GM21367 (cell line): ENCODE measurements around the gene AGPAT1.
A peak's percentile ranks its signal among the peaks of the same experiment; 100 is the strongest.
"Not testable (repeated sequence)": the region's sequence is repeated elsewhere in the genome, so short reads cannot be mapped to it uniquely, and the experiment has no call there.

Experiments used
- ATAC-seq: cut with Tn5 transposase; IDR thresholded peaks from one replicate; pipeline ENCODE4 v1.9.1; 2021; ENCODE audit not compliant: unreplicated experiment

Gene AGPAT1

DNA sequence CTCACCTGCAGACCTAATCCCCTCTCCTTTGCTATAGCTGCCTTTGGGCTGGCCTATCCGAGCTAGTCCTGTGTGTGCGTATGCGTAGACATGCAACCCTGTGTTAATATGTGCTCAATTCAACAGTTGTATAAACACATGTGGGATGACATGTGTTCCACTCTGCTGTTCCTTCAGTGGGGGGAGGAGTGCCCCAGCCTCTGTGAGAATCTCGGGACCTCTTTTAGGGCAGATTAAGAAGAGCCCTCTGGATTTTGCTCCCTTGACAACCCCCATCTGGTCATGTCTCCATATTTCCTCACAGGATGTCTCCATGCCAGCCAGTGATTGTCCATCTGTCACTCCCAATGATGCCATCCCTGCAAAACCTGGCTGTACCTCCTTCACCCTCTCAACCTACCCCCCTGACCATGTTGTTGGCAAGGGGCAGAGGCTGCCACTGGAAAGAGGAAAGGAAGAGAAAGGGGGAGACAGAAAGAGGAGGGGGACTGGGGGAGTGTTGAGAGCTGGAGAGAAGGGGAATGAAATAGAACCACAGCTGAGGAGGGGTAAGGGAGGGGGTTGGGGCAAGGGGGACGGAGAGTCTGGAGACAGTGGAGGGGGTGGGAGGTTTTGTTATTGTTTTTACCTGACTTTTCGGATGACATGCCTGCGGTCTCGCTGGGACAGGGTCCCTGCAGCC lies 24.6 kb downstream of the AGPAT1 start:
- ATAC-seq: no peak

DNA sequence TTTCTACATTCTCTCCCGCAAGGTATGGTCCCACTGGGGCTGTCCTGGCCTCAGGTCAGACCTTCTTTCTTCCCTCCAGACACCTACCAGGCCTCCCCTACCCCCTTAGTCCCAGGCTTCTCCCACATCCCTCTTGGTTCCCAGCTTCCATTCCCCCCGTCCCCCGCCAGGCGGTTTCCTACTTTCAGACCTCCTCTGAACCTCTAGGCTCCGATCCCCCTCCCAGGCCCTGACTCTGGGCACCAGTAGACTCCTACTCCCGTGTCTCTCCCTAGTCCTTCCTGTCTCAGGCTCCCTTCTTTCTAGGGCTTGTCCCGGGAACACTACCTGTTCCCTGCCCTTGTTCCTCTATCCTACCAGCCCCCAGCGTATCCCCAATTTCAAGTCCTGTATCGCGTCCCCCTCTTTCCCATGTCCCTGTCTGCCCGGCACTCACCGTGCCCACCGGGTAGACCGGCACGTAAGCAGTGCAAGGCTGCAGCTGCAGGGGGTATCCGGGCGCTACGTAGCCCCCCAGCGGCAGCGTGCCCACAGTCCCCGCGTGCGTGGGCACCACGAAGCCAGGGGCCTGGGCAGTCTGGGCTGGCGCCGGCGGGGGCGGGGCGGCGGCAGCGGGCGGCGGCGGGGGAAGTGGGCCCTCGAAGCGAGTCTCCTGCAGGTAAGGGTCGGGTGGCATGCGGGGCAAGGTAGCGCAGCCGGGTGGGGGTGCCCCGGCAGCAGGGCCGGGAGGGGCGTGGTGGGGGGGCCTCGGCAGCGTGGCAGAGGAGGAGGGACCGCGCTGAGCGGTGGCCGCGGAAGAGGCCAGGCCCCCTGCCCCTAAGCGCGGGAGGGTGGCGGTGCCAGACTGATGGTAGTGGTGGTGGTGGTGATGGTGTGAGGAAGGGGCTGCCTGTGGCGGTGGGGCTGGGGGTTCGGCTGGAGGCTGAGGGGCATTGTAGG lies 25.7 kb downstream of the AGPAT1 start:
- no peak for ATAC-seq

DNA sequence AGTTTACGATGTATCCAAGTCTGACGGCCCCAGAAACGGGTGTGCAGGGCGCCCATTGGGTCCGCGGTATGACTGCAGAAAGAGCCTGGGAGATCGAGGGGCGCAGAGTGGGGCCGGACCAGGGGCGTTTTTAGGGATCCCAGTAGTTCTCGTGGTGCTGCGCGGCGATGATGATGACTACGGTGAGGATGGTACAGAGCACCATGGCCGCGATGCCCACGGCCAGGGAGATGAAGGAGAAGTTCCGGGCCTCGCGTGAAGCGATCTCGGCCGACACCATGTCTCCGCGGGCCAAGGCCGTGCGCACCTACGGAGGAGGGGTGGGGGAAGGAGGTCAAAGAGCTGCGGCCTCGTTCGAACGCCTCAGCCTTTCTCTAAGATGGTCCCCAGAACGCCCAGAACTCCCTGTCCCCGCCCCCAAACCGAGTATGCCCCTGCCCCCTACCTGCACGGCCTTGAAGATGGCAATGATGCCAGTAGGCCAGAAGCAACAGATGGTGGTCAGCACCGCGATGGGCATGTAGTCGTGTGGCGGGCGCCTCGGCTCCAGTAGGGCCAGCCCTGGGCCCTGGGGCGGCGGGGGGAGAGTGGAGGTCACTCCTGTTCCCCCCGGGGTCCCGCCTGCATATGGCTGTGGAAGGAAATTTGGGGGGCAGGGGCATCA lies 26.7 kb downstream of the AGPAT1 start:
- no peak for ATAC-seq

DNA sequence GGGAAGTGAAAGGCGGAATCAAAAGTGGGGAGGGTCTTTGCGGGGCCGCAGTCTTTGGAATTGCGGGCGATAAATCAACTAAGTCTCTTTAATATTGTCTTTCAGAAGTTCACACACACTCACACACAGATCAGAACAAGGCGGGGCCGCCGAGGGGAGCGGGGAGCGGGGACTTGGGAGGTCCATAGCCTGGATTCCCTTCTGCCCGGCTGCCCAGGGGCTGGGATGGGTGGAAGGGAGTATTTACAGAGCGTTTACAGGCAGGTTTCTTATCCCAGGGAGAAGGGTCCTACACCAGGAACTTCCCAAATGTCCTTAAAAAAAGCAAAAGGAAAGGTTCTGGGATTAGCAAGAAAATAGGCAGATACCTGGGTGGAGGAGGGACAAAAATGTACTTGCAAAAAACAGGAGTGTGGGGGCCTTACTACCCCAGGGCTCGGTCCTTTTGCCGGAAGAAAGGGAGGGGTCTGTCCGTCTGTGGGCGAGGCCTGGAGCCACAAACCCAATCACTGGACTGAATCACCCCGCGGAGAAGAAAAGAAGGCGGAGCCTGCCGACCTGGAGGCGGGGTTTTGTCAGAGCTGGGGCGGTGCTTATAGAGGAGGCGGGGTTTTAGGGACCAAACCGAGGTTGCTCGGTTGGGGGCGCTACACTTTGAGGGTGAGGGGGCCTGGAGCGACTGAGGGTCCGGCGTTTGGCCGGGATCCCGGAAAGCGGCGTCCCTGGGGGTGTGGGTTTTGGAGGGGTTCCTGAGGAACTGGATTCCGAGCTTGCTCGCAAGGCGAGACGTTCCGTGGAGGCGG lies 27.4 kb downstream of the AGPAT1 start:
- ATAC-seq: no peak

DNA sequence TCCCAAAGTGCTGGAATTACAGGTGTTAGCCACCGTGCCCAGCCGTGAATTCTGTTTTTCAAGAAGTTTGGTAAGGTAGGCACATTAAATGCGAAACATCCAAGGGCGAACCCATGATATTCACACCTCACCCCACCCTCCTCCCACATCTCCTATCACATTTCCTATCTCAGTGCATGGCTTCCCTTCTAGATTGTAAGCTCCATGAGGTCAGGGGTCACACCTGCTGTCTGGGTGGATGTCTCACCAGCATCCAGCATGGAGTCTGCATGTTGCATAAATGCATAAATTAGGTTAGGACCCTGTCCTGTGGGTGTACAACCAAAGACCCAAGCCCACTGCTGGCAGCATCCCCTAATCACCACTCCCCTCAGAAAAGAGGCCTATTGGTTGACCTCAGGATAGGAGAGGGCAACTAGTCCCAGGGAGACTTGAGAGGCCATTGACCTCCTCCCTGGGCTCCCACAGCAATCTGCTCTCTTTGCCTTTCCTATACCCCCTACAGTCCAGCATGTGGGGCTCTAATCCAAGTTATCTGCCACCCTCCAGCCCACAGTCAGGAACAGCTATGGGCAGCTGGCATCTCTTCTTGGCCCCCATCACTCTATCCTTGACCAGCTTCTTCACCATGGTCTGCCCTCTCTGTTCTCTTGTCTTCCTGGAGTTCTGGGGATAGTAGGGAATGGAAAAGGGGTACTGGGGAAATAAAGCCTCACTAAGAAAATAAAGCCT lies 28.3 kb downstream of the AGPAT1 start:
- ATAC-seq: no peak

DNA sequence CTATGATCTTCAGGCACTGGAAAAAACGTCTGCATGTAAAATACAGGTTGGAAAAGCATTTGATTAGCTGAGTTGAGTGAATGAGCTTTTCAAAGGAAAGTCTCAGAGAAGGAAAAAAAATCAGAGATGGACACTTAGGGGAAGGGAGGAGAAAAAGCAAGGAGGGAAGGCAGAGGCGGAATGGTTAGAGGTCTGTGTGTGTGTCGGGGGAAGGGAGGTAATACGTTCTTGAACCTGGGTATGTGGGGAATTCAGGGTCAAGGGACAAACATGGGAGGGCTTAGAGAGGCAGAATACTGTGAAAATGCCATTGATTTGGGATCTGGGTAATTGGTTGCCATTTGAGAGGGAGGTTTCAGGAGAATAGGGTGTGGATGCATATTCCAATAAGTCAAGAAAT lies 29.2 kb downstream of the AGPAT1 start:
- no peak for ATAC-seq

DNA sequence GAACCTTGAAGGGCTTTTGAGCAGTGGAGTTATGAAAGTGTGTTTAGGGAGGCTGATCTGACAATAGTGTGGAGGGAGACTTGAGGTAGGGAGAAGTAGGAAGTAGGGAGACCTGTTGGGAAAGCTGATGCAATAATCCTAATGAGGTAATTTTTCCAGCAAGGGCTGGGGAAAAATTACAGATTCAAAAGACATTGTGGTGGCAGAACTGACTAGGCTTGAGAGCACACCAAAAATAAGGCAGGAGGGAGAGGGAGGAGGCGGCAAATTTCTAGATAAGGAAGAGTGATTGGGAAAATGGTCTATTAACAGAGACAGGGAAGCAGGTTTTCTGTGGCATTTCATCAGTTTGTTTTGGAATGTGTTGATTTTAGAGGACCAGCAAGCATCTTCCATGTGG lies 29.6 kb downstream of the AGPAT1 start:
- ATAC-seq: no peak

DNA sequence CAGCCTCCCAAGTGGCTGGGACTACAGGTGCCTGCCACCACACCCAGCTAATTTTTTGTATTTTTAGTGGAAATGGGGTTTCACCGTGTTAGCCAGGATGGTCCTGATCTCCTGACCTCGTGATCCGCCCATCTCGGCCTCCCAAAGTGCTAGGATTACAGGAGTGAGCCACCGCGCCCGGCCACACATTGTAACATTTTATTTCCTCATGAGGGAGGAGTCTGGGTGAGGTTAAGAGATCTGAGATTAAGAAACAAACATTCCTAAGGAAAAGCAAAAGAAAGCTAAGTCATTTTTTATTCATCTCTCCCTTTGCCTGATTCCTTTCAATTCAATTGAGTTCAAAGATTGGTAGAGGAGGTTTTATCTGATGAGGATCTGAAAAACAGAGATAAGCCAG lies 31.6 kb downstream of the AGPAT1 start:
- ATAC-seq: not testable (repeated sequence)

DNA sequence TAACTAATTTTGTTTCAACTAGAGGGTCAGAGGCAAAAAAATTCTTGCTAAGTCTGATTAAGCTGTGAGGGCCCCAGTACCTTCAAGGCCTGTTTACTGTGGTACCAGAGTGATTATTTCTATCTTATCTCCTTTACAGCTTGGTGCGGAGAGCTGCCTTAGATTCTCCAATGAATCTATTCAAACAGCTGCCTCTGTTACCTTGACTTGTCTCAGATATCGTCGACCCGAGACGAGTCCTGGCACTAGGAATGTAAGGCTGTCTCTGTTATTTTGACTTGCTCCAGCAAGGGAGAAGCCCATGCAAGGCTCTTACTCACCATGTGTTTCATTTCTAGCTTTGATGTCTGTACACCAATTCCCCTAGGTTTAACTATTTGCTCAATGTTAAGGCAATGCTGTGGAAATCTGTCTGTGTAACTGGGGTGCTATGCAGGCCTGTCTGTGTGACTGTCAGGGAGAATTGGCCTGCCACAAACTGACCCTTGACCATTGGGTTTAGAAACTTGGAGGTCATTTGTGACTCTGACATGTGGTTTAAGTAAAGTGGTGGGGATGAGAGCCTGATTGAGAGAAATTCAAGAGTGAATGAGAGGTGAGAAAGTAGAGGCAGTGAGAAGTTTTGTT lies 35.4 kb downstream of the AGPAT1 start:
- ATAC-seq: no peak

DNA sequence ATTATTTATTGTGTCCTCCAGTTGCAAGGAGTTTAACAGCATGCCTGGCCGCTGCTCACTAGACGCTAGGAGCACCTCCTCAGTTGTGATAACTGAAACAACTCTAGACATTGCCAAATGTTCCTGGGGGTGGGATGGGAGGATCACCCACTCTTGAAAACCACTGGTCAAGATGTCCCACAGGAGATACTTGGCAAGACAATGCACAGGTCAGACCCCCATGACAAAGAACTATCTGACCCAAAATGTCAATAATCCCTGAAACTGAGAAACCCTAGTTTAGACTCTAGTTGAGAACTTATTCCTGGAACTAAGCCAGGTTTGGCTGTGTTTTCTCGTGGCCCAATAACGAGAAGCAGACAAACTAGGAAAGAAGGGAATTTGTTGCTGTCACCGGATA lies 36.3 kb downstream of the AGPAT1 start:
- no peak for ATAC-seq

DNA sequence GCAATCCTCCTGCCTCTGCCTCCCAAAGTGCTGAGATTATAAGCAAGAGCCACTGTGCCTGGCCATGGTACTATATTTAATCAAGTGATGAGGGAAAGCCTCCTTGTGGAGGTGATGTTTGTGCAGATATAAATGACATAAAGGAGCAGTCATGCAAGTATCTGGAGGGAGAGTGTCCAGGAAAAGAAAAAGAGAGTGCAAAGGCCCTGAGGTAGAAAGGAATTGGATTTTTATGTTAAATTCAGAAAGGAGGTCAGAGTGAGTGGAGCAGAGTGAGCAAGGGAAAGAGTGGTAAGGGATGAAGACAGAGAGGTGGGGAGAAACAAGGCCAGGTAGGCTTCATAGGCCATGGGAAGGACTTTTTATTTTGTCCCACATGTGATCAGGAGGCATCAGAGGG lies 38.4 kb downstream of the AGPAT1 start:
- ATAC-seq: no peak

DNA sequence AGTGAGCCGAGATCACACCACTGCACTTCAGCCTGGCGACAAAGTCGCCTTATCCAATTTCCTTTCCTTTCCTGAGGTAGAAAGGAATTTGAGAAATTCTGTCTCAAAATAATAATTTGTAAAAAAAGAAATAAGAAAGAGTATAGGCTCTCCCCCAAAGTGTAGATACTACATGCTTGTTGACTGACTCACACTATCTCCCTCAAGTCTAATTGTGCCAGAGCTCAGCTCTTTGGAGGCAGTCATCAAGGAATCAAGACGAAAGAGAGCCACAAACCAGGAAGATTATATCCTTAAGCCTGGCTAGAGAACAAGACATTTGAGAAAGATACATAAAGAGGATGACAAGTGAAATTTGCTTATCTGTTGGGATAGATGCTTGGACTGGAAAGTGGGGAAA lies 42.1 kb downstream of the AGPAT1 start:
- no peak for ATAC-seq

DNA sequence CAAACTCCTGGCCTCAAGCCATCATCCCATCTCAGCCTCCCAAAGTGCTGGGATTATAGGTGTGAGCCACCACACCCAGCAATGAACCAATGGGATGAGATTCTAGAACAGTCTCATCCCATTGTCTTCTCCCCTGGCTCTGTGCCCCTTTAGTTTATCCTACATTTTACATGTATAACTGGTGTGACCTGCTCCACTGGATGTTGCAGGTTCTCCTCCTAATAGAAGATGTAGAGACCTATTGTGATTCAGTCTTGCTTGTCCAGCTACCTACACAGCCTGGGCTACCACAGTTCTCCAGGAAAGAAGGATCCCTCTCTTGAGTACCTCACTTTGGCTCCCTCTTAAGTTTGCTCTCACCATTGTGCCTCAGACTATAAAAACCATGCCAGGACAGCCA lies 43.8 kb downstream of the AGPAT1 start:
- ATAC-seq: no peak

DNA sequence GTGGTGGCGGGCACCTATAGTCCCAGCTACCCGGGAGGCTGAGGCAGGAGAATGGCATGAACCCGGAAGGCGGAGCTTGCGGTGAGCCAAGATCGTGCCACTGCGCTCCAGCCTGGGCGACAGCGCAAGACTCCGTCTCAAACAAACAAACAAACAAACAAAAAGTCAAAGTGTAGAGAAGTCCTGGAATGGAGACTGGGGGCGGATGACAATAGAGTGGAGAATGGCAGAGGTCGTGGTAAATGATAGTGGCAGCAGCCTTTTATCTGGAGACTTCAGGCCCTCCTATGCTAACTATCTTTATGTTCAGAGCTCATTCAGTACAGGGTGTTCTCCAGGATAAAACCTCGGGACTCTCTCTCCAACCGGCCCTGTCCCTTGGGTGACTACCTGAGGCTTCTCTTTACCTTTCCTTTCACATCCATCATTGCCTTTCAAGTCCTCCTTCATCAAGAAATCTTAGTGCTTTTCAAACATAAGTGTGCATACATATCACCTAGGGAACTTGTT lies 44.4 kb downstream of the AGPAT1 start:
- ATAC-seq: no peak

DNA sequence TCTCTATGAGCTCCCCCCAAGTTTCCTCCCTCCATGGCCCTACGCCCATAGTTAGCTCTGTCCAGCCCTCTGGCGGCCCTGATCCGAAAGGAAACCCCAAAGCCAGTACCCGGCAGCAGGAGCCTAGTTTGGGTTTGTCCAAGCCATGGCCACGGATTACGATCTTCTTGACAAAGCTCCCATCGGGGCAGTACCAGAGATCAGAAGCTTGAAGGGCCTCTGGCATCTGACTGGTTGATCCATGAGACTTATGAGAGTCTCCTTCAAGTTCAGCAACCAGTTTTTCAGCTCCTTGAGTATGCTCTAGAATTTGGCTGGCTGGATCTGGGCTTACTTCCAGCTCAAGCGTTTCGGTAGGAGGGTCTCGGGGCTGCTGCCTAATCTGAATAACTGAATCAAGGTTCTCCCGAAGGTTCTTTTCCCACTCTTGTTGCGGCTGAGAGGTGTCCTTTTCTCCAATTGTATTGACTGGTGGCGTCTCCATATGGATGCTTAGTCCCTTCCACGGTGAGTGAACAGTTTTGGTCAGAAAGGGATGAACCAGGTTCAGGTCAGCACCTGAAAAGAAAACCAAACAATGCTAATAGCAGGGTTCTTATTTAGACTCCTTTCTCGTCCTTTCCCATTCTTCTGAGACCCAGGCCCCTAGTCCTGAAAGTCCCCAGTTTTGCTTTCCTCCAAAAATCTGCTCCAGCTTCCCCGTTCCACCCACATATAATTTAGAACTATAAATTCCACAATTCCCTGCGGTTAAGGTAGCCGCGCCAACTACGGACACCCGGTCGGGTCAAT lies 46.4 kb downstream of the AGPAT1 start:
- ATAC-seq: no peak

DNA sequence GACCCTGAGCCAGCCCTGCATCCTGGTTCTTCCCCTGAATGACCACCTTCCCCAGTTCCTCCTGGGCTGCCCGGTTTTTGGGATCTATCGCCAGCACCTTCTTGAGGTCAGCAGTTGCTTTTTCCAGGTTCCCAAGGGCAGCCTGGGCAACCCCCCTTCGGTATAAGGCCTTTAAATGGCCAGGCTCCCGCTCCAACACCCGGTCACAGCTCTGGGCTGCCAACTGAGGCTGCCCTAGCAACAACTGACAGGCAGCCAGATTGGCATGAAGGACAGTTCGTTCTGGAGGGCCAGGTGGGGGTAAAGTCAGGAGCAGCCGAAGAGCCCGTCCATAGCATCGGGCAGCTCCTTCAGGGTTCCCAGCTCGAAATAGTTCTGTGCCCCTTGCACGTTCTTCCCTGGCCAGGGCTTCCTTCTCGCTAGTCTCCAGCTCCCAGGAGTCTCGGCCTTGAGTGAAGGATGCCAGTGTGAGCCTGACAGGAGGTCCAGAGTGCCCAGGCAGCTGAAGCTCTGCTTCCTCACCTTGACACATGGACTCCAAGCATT lies 47.1 kb downstream of the AGPAT1 start:
- no peak for ATAC-seq

DNA sequence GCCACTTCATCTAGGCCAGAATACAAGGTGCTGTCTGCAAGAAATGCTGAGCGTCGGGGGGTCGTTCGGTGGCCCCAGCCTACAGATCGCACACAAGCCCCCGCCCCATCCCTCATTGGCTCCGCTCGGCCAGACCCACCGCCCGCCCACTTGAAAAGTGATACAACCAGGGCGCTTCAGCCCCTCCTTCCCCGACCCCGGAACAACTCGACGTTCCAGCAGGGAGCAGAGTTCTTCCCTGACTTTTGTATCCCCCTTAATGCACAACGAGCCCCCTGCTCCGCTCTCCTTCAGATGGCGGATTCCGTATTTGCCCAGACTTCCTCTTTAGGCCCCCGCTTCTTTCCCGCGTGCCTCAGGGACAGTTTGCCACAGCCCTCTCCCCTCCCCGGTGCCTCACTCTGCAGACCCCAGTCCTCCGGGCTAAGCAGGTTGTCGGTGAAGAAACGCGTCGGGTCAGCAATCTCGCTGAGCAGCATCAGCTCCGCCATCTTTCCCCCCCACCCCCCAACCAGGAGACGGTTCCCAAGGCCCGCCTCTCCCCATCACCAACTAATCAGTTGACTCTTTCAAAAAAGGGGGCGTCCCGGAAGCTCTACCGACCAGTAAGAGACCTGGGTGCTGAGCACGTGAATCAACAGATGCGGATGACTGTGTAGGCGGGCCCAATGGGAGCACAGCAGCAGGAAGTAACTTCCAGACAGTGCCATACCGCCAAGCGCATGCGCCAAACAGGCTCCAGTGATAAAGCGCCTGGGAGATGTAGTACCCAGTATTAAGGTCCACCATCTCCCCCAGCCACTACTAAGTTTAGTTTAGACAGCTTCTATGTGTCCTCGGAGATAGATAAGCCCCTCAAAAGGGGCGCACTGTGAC lies 47.9 kb downstream of the AGPAT1 start, which contains the start of gene ATF6B:
TSS of gene ATF6B (minus strand) at position 530 of the 876 bp plus-strand sequence. CDS start at position 491, 39 bp downstream.
- ATAC-seq: peak; percentile 81

DNA sequence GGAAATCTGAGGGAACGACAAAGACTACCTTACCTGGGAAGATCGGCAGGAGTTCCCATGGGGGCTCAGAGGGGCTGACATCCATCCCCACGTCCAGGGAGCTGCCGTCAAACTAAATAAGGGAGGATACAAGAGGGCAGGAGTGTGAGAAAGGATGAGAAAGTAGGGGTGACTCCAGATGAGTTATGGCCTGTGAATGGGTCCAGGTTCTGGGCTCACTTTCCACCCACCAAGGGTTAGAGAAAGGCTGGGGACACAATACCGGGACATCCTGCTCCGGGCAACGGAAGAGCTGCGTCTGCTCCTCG lies 48.5 kb downstream of the AGPAT1 start:
- ATAC-seq: no peak
